Stimulated activated CD8-positive, alpha-beta memory T cell treated with anti-CD3 and anti-CD28 coated beads, Interleukin-2, amount 100 ng/mL, for 48 hours (primary cell): ENCODE measurements around the gene LONRF2.
"Not testable (repeated sequence)": the region's sequence is repeated elsewhere in the genome, so short reads cannot be mapped to it uniquely, and the experiment has no call there.

Experiments
- DNase-seq, 2 donors: peaks; one replicate each; pipeline ENCODE4 v3.0.0-alpha.2; 2020; ENCODE audit warnings: low read depth in 2 of 2

Gene LONRF2

DNA sequence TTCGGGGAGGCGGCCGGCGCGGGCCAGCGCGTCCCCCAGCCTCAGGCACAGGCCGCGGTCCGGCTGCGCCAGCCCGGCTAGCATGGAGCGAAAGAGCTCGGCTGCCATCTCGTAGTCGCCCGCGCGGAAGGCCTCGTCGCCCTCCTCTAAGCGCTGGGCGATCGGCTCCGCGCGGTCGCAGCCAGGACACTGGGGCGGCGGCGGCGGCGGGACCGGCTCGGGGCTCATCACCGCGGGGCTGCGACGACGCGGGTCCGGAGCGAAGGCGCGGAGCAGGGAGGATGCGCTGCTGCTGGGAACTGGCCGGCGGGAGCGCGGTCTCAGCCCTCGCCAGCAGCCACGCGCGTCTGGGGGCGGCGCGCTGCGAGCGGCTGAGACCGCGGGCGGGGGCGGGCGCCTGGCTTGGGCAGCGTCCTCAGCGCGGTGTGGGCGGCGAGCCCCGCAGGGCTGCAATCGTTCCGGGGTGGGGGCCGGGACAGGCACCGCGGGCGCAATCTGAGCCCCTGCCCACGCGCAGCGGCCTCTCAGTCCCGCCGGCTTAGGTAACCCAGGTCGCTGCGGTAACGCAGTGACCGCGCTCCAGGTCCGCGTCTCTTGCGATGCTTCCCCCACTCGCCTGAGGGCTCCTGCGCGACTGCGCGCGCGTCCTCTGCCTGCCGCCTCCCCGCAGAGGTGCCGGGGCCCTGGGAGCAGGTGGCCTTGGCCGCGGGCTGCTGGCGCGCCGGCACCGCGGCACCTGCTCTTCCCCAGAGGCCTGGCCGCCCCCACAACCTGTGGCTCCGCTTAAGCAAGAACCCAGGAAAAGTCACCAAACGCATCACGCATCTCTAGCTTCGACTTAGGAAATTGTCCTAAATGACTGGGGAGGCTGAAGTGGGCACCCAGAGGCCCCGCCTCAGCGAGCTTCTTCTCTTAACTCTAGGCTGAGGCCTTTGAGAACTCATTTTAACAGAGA lies at the start of gene LONRF2:
Gene LONRF2 (minus strand): TSS at position 636 of the 955 bp plus-strand sequence. CDS start 408 bp downstream, at position 228.
- DNase-seq = peak in 1 of 2 donors; percentile 1

DNA sequence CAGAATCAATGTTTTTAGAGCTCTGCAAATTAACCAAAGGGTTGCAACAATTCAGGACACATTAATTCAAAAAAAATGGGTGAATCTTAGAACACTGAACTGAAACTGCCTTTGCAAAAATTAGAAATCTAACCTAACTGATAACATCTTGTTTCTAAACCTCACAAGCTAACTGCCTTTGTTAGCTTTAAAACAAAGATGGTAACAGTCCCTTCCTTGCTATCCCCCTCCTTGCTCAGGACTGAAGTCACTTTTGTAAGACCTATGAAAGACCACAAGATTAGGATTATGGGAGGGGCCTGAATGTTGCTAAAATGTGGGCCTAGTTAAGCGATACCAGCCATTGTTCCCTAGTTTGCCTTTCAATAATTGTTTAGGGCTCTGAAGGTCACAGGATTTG lies 44.9 kb upstream of the LONRF2 start:
- no peak for DNase-seq

DNA sequence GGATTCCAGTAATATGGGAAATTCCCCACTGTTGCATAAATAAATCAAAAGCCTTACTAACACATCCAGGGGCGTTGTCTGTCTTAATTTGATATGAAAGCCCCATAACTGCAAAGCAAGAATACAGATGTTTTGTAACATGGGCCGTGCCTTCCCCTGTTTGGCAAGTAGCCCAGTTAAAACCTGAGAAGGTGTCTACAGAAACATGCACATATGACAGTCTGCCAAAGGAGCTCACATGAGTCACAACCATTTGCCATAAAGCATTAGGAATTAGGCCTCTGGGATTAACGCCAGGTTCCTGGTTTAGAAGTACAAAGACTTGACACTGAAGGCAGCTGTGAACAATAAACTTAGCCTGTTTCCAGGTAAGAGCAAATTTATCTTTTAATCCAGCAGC lies 43.1 kb upstream of the LONRF2 start:
- DNase-seq = no peak

DNA sequence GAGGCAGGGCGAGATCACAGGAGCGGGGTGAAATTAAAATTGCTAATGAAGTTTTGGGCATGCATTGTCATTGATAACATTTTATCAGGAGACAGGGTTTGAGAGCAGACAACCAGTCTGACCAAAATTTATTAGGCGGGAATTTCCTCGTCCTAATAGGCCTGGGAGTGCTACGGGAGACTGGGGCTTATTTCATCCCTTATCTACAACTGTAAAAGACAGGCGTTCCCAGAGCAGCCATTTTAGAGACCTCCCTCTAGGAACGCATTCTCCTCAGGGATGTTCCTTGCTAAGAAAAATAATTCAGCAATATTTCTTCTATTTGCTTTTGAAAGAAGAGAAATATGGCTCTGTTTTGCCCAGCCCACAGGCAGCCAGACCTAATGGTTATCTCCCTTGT lies 40.0 kb upstream of the LONRF2 start:
- not testable (repeated sequence) for DNase-seq

DNA sequence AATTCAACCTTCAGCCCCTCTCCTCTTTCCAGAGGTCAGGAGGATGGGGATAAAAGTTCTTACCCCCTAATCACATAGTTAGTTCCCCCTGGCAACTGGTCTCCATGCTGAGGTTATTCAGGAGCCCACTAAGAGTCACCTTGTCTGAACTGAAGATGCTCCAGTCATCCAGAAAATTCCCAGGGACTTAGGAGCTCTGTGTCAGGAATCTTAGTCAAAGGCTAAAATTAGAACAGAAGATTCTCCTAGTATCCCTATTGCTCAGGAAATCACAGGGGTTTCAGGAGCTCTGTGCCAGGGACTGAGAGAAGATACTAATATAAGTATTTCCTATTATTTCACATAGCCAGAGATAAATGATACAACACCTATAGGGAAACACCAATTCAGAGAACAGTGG lies 37.3 kb upstream of the LONRF2 start:
- DNase-seq = no peak

DNA sequence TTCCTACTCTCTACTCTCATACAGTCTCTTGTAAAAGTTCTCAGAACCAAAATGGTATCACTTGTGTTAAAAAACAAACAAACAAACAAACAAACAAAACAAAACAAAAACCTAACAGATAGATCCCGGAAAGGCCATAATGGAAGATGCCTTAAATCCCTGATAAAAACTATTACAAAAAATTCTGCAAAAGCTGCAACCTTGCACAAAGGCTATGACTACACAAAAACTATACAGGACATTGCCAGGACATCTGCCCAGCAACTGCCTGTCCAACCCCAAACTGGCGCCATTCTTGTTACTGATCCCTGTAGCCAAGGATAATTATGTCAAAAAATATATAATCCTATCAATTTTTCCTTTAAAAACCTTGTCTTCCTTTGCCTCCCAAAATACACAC lies 36.3 kb upstream of the LONRF2 start:
- no peak for DNase-seq

DNA sequence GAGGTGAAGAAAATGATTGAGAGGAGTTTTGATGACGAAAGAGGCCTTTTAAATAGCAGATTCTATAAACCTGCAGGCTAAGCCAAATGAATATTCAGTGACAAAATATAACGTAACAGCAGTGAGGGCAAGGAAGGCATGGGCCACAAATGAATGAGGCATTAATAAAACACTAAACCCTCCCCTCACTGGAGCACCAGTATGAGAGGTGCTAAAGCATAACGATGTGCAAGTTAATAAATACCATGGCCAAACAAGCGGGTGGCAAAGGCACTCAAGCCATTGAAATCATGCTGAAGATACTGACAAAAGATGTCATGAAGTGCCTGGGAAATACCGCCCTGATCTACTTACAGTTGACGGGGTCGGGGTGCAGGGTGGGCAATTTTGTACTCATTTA lies 30.2 kb upstream of the LONRF2 start:
- DNase-seq = no peak

DNA sequence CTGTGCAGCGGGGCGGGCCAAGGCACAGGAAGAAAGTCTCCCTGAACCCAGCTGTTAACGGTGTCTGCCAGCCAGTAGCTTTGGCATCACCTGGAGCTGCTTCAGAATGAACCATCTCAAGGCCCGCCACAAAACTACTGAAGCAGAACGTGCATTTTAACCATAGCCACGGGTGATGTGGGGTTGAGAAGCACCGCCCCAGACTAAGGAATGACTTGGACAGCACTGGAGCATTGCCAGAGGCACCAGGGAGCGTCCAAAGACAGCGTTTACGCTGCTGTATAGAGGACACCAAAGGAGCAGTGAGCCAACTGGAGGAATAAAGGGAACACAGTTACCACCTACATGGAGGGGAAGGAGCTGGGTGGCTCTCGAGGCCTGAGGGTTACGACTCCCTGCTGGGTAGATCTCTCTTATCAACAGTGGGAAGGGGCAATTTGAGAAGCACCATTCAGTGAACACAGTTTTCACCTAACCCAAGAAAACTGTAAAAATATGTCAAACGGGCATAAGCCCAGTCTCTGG lies 28.4 kb upstream of the LONRF2 start:
- DNase-seq = no peak

DNA sequence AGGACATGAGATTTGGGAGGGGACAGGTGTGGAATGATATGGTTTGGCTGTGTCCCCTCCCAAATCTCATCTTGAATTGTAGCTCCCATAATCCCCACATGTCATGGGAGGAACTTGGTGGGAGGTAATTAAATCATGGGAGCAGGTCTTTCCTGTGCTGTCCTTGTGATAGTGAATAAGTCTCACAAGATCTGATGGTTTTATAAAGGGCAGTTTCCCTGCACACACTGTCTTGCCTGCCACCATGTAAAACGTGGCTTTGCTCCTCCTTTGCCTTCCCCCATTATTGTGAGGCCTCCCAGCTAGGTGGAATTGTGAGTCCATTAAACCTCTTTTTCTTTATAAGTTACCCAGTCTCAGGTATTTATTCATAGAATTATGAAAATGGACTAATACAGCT lies 22.8 kb upstream of the LONRF2 start:
- DNase-seq = not testable (repeated sequence)

DNA sequence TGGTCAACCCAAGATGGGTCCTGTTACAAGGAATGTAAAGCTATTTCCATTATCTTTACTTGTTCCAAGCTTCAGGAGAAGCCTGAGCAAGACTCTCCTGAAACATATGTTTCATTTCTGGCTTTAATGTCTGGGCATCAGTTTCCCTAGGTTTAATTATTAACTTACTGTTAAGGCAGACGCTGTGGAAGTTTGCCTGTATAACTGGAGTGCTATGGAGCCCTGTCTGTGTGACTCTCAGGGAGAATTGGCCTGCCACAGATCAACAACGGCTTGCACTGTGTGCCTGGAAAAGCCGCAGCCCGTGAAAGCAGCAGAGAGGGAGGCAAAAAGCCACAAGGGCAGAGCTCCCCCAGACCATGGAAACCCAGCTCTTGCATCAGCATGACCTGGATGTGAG lies 22.1 kb upstream of the LONRF2 start:
- DNase-seq = no peak

DNA sequence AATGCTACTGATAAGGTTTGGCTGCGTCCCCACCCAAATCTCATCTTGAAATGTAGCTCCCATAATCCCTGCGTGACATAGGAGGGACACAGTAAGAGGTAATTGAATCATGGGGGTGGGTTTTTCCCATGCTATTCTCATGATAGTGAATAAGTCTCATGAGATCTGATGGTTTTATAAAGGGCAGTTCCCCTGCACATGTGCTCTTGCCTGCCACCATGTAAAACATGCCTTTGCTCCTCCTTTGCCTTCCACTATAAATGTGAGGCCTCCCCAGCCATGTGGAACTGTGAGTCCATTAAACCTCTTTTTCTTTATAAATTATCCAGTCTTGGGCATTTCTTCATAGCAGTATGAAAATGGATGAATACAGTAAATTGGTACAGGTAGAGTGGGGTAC lies 20.2 kb upstream of the LONRF2 start:
- not testable (repeated sequence) for DNase-seq

DNA sequence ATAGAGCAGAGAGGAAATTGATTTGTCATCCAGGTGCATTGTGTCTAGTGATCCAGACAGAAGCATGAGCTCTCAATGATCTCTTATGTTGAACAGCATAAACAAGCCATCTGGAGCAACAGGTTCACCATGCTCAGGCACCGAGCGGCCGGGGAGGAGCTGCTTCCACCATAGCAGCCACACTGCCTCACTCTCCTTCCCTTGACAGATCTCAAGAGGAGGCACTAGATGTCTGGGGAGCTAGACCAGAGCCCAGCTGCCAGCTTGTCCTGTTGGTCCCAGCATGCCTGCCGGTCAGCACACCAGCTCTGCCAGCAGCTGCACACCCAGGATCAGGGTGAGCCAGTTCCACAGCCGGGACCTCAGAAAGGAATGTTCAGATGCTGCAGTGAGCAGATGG lies 17.5 kb upstream of the LONRF2 start:
- DNase-seq = no peak

DNA sequence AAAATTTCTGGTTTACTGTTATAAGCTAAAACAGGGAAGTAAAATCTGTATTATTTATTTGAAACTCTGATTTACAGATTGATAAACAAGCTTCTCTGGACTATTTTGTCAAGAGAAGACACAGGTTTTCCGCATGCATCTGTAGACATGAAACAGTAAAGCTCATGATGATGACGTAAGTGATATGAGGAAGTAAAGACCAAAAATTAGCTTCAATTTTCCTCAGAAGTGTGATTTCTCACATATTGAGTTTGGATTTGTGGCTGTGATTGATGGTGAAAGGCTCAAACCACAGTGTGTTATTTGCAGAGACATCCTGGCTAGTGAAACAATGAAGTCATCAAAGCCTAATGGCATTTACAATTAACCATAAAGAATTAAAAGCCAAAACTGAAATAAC lies 12.6 kb upstream of the LONRF2 start:
- DNase-seq = no peak

DNA sequence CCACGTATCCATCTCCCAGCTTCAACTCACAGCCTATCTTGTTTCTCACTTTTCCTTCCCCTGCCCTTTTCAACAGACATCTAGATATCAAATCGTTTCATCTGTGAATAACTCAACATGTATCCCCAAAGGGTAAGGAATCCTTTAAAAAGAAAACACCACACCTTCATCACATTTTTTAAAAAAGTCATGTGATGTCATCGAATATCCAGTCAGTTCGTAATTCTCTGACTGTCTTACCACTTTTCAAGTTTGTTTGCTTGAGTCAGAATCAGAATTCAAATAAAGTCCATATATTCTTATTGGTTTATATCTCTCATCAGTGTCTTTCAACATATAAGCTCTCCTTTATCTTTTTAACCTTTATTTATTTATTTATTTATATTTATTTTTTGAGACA lies 5.4 kb upstream of the LONRF2 start:
- DNase-seq = no peak

DNA sequence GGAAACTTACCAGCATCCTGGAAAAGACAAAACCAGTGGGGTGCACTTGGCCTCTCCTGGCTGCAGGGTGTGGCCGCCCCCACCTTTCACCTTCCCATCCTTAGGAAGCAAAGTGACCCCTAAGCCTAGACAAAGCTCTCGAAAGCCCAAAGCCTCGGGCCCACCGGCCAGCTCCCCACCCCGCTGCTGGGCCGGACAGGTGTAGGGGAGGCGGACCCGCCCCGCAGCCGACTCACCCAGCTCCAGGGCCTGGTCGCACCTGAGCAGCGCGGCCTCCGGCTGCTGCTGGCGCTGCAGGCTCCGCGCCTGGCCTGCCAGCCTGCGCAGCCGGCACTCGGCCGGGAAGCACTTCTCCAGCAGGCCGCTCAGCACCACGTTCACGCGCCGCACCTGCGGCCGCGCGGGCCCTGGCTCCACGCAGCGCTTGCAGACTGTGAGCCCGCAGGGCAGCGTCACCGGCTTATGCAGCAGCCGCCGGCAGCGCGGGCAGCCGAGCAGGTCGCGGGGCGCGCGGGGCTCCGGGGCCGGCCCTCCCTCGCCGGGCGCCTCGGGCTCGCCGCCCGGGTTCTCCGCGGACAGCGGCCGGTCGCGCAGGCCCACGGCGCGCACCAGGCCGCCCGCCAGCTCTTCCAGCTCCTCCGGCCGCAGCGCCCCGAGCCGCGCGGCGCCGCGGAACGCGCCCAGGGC lies 979 bp downstream of the LONRF2 start:
- DNase-seq = no peak

DNA sequence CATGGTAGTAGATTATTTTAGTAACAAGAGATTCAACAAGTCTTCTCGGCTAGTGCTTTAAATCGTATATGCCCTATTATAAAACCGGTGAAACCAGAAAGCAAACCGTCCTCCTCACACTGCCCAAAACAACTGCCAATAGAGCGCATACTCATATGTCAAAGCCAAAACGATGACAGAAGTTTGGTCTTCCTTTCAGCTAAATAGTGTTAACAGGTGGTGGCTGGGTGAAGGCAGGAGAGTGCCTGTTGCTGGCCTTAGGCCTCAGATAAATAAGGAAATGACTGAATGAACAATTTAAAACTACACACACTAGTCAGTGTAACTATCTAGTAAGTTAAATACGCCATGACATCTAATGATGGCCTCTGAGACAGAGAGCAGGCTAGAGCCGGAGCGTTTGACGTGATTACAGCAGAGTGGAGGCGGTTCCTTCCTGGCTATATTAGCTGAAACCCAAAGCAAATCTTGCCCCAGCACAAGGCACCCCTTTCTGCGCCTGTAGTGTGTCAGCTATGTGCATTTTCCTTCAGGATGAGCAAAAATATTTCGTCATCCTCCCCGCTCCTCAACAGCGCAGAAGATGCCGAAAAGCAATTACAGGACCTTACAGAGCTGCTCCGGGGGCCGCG lies 1.6 kb downstream of the LONRF2 start:
- no peak for DNase-seq

DNA sequence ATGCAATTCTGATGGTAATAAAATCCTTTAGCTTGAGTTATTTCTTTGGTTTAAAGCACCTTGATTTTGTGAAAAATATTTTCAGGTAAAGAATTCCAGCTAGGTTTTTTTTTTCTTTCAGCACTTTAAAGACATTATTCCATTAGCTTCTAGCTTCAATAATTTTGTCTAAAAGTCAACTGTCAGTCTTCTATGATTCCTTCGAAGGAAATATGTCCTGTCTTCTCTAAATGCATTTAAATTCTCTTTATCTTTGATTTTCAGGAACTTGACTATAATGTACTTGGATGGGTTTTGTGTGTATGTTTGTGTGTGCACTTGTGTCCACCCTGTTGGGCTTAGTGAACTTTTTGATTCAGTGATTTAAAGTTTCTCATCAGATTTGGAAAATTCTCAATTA lies 4.7 kb downstream of the LONRF2 start:
- DNase-seq = no peak

DNA sequence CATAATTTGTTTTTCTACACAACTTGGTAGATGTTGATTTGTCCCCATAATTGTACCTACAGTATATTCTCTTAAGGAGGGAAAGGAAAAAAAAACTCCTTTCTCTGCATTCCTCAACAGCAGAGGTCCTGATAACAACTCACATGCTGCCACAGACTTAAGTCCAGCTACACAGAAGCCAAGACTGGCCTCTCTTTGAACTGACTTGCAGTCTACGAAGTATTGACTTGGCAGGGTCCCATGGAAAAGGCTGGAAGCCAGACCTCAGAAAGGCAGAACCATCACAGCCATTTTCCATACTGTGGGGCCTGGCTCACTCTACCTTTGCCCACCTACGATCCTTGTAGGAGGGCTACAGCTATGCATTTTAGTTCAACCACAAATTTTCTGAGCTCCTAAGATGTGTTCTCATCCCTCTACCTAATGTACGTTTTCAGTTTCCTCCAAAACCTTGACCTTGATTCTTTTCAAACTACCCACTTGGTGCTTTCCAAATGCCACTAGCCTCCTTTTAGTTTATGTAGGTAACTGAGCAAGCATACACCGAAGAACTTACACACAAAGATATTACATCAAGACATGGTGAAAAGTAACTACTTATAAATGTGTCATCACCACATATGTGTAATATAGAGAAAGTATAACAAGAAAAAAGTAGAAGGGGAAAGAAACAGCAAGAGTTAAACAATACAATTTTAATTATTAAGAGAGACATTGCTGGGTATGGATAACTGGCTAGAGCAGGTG lies 12.2 kb downstream of the LONRF2 start:
- no peak for DNase-seq

DNA sequence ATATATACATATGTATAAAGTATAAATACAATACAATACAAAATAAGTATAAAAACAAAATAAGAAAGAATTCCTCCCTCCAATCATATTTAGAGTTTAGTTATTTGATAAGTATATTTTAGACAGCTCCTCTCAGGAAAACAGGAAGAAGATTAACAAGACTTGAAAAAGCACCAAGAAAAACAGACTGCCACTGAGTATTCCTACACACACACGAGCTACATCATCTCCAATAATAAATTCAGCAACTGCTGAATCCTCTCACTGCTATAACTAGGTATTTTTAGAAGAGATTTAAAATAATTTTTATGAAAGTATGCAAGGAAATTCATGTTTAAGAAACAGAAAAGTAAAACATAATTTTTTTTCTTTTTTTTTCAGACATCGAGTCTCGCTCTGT lies 13.0 kb downstream of the LONRF2 start:
- DNase-seq = no peak

DNA sequence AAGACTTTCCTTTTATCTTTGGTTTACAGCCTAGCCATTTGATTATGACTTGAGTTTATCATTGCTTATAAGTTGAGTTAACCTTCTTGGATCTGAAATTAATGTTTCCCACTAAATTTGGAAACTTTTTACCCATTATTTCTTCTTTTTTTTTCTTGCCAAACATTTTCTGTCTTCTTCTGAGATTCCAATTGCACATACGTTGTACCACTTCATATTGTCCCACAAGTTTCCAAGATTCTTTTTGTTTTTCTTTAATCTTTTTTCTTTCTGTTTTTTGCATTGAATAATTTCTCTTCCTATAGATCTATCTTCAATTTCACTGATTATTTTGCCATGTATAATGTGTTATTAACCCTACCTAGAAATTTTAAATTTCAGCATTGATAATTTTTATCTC lies 18.6 kb downstream of the LONRF2 start:
- no peak for DNase-seq

DNA sequence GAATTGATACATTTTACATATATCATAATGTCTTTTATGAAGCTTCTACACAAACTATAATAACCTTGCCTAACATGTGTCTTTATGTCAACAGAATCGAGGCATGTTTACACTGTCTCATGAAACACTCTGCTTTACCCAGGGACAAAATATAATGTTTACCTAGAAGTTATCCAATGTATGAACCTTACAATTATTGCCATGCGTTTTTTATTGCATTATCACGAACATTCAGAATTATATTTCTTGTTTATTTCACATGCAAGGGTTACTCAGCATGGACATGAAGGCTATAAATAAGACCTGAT lies 19.8 kb downstream of the LONRF2 start:
- DNase-seq = no peak
